Mucosa of descending colon (tissue), 3 donors: Measurements from ENCODE around the gene ZDHHC17. TPM values are rescaled to one million over a fixed set of nuclear protein-coding genes. Genes with fewer than 3 reads are reported as not detected.

Source experiments
- ATAC-seq: fragments of 200-7000 bp; cut with Tn5 transposase; one replicate; pipeline ENCODE4 v1.9.1; 2020; ENCODE audit warnings: mild to moderate bottlenecking, moderate library complexity
- DNase-seq, 3 donors: peaks; one replicate each; pipeline ENCODE4 v3.0.0-alpha.2; 2020
- H3K36me3 ChIP-seq: fragments of 200-600 bp; one replicate; pipeline ENCODE4 v1.8.0; 2021; ENCODE audit warnings: low read depth, mild to moderate bottlenecking
- H3K4me1 ChIP-seq: fragments of 200-600 bp; one replicate; pipeline ENCODE4 v1.8.0; 2021; ENCODE audit warnings: low read depth, mild to moderate bottlenecking
- H3K4me3 ChIP-seq: fragments of 200-600 bp; one replicate; pipeline ENCODE4 v1.8.0; 2021; ENCODE audit warnings: mild to moderate bottlenecking
- H3K9me3 ChIP-seq: fragments of 200-600 bp; one replicate; pipeline ENCODE4 v1.8.0; 2021; ENCODE audit warnings: mild to moderate bottlenecking
- CTCF ChIP-seq: fragments of 200-600 bp; IDR thresholded peaks from one replicate; pipeline ENCODE4 v1.8.0; 2022; ENCODE audit warnings: antibody characterized with exemption, mild to moderate bottlenecking
- intact Hi-C, 2 donors: fragments of 100-400 bp; cut with DNase I in 1 of 2; cut with micrococcal nuclease in 1 of 2; formaldehyde crosslinking; loops; one replicate each; pipeline versions ENCODE4 v1.11.0 to v1.11.1; 2022; cut with DNase I, micrococcal nuclease
- total RNA-seq, 3 donors: library from RNA; stranded (reverse); fragmentation: NEBNext Ultra II Directional in 2 of 3; extraction: Animal tissue kit (Norgen Biotek cat#: 25700) in 2 of 3; gene quantifications; one replicate each; pipeline versions ENCODE4 v1.2.1 to v1.2.4, GENCODE V29; 2021 to 2023
- donor health status: DM: no; HTN: no; CAD: no; lungs with moderate emphysema.
- donor health status: DM: no; HTN: no; CAD: no.
- donor health status: DM: no; HTN: yes; CAD: no.

The ZDHHC17 gene
- total RNA-seq, 3 donors from 2014 or later, result 17.4 to 39.0 (median 25.7) TPM

- ATAC-seq, result no peak
- Histone ChIP-seq H3K4me3 (no peak overlapping the region), H3K4me1 (no peaks in the 10 kb centered on the region), H3K36me3 (no peaks in the 10 kb centered on the region), H3K9me3 (no peaks in the 10 kb centered on the region)
- TF ChIP-seq CTCF, result no peak
- intact Hi-C loops, result no loop called here
- DNase-seq, result no peak
Measured at GRCh38 chr12:76785407-76785806, 21.5 kb downstream of the ZDHHC17 start.

- no peak for ATAC-seq
- intact Hi-C loops, result no loop called here
- no peak for DNase-seq
Measured at GRCh38 chr12:76786986-76787385, 23.1 kb downstream of the ZDHHC17 start.

DNA sequence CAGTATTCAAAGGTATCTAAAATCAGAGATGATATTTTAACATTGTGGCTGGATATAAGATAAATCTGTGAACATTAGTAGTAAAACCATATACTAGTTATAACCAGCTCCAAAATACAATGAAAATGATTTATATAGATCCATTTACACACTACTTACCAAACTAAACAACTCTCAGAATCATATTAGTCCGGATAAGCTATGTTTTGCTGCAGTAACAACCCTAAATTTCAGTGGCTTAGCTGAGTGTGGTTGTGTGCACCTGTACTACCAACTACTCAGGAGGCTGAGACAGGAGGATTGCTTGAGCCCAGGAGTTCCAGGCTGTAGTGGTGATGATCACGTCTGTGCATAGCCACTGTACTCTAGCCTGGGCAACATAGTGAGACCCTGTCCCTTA lies 23.8 kb downstream of the ZDHHC17 start:
- TF ChIP-seq CTCF, result no peak
- no peak for ATAC-seq
- H3K4me1 ChIP-seq, result no peaks in the 10 kb centered on the region
- intact Hi-C loops, result no loop called here
- H3K36me3 ChIP-seq, result no peaks in the 10 kb centered on the region
- no peak for DNase-seq
- no peak overlapping the region for H3K4me3 ChIP-seq
- H3K9me3 ChIP-seq, result no peaks in the 10 kb centered on the region

More at GRCh38 chr12:76786986-76787385, 23.1 kb downstream of the ZDHHC17 start:
- H3K36me3 ChIP-seq, result no peaks in the 10 kb centered on the region
- H3K4me3 ChIP-seq, result no peak overlapping the region
- H3K9me3 ChIP-seq, result no peaks in the 10 kb centered on the region
- no peaks in the 10 kb centered on the region for H3K4me1 ChIP-seq
- no peak for TF ChIP-seq CTCF

- Histone ChIP-seq H3K4me3 (no peak overlapping the region), H3K4me1 (no peaks in the 10 kb centered on the region), H3K9me3 (no peaks in the 10 kb centered on the region), H3K36me3 (no peaks in the 10 kb centered on the region)
- DNase-seq (no peak), ATAC-seq (no peak)
- no peak for TF ChIP-seq CTCF
- intact Hi-C loops, result loop anchor here (5.0 kb wide), 1 partner anchor 167 kb away; no protein-coding TSS in a partner anchor
Measured at GRCh38 chr12:76789335-76790050, 25.6 kb downstream of the ZDHHC17 start.

GRCh38 chr12:76790564-76791552 lies 26.9 kb downstream of the ZDHHC17 start:
- intact Hi-C loops, result loop anchor here (5.0 kb wide), 1 partner anchor 169 kb away; no protein-coding TSS in a partner anchor
- DNase-seq (no peak), ATAC-seq (peak; percentile 54)
- Histone ChIP-seq H3K4me3 (no peak overlapping the region), H3K9me3 (no peaks in the 10 kb centered on the region), H3K36me3 (no peaks in the 10 kb centered on the region), H3K4me1 (no peaks in the 10 kb centered on the region)
- TF ChIP-seq CTCF, result peak; percentile 12
